ENCODE data around the gene MIOX.
A peak's percentile ranks its signal among the peaks of the same experiment; 100 is the strongest.

Gene MIOX

DNA sequence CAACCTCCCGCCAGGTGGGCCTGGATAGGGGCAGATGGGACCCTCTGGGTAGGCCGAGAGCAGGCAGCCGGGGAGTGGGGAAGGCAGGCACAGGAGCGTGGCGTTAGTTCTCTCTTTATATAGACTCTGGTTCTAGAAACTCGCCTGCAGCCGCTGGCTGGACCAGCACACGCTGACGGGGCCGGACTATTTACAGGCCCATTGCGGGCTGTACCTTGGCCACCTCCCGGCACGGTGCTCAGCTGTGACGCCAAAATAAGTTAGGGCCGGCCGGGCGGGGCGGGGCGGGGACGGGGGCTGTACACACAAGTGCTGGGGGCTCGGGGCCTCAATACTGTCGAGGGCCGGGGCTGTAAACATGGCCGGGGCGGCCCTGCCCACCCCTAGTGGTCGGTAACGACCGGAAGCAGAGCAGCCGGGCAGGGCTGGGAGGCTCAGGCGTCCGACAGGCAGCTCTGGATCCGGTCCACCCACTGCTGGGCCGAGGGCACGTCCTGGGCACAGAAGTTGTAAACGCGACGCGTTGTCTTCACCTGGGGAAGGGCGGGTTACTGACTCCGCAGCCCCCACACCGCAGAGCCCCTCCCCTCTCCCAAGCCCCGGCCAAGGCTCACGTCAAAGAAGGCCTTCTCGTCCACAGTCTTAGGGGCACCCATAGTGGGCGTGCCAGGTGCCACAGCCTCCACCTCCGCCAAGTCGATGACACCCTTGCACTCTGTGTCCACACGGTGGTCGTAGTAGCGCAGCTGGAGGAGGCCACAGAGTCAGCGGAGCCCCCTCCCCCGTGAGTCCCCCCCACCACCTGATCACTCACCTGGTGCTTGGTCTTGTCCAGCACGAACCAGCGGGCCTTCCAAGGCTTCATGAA lies 39.7 kb upstream of the MIOX start:
- DNase-seq (ENCODE audit: low spot score in 2 of 2) (no peak), ATAC-seq (no peak)
- peak overlapping the region; percentile 93 for H3K27ac Mint-ChIP-seq
- H3K36me3 Mint-ChIP-seq: peaks cover 96% of the 10 kb centered on the region
- no peak overlapping the region for H3K4me3 Mint-ChIP-seq
- no peaks in the 10 kb centered on the region for H3K9me3 Mint-ChIP-seq
- peaks cover 37% of the 10 kb centered on the region for H3K4me1 Mint-ChIP-seq

DNA sequence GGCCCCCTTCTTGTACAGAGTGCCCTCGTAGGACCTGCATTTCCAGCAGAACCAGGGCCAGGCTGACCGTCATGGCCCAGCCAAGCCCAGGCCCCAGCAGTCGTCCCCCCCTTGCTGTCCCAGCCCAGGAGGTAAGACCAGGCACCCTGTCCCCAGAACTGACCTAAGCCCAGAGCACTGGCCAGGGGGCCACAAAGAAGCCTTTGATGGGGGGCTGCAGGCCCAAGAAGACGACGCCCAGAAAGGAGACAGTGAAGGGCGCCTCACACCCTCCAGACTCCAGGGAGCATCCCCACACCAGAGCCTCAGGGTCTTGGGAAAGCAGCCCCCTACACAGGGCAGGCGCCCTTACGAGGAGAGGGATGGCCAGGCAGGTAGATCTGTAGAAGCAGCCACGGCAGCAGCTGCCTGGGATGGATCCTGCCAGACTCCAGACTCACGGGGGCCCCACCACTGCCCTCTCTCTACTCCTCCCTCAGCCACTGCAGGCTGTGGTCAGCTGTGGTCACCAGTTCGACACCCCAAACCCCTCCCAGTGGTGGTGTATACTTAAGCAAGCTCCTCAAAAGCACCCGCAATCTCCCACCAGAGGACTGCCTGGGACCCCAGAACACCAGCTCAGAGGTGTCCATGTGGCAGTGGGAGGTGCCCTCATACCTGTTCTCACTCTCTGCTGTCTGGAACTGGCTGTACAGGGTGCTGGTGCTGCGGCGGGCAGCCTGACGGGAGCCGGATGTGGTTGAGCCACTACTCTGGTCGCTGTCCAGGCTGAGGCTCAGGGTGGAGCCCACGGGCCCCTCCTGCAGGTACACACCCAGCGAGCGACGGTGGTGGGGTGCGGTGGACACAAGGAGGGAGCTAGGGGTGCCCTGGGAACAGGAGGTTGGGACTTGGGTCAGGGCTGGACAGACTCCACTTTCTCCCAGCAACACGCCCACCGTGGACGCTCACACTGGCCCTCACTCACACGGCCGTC lies 38.8 kb upstream of the MIOX start:
- no peaks in the 10 kb centered on the region for H3K9me3 Mint-ChIP-seq
- peaks cover 96% of the 10 kb centered on the region for H3K36me3 Mint-ChIP-seq
- H3K27ac Mint-ChIP-seq: peak overlapping the region; percentile 86
- ATAC-seq (no peak), DNase-seq (ENCODE audit: low spot score in 2 of 2) (no peak)
- peaks cover 41% of the 10 kb centered on the region for H3K4me1 Mint-ChIP-seq
- no peak overlapping the region for H3K4me3 Mint-ChIP-seq

DNA sequence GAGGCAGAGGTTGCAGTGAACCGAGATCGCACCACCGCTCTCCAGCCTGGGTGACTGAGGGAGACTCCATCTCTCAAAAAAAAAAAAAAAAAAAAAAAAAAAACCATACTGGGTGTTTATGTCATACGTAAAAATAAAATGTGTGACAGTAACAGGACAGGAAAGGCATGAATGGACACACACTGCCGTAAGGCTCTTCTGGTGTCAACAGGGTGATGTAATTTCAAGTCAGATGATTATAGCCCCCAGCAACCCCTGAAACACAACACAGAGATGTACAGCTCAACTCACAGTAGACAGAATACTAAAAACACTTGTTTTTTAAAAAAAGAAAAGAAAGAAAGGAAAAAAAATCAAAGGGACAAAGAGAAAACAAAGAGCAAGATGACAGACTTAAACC lies 34.0 kb upstream of the MIOX start:
- Mint-ChIP-seq H3K36me3 (peaks cover 88% of the 10 kb centered on the region), H3K4me1 (peaks cover 50% of the 10 kb centered on the region), H3K27ac (peak overlapping the region; percentile 94), H3K4me3 (peak overlapping the region; percentile 54), H3K9me3 (no peaks in the 10 kb centered on the region)
- no peak for DNase-seq (ENCODE audit: low spot score in 2 of 2)
- no peak for ATAC-seq

DNA sequence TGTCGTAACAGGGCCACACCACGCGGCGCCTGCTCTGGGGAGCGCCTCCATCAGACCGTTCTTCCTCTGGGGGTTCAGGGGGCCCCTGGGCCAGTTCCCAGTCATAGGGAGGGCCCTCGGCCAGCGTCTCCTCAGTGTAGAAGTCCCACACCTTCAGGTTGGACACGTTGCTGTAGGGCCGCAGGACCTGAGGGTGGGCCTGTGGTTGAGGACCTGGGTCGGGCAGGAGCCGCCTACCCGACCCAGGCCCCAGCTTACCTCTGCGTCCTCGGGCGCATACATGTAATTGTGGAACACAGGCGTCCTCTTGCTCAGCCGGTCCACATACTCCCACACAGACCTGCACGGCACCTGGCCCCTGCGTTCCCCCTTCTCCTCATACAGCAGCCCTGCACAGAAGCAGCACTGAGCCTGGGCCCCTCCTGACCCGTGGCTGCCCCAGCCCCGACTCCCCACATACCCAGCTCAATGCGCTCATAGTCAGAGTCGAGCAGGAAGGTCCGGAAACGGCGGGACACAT lies 32.0 kb upstream of the MIOX start:
- Mint-ChIP-seq H3K36me3 (peaks cover 85% of the 10 kb centered on the region), H3K4me3 (no peak overlapping the region), H3K27ac (peak overlapping the region; percentile 94), H3K9me3 (no peaks in the 10 kb centered on the region), H3K4me1 (peaks cover 43% of the 10 kb centered on the region)
- ATAC-seq (no peak), DNase-seq (ENCODE audit: low spot score in 2 of 2) (no peak)

DNA sequence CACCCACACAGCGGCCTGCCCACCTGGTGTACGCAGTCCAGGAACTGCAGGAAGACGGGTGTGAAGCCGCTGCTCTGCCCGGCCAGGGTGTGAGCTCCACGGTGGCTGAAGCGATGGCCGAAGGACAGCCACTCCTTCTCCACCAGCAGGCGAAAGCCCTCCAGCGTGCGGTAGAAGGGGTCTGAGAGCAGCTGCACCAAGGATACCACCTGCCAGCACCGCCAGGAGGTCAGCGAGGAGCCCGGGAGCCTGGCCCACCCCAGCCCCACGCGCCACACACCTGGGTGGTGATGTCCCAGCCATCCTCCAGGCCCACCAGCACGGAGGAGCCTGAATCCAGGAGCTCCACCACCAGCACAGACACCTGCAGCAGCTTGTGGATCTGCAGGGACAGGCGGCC lies 31.5 kb upstream of the MIOX start:
- Mint-ChIP-seq H3K4me3 (no peak overlapping the region), H3K27ac (peak overlapping the region; percentile 94), H3K9me3 (no peaks in the 10 kb centered on the region), H3K4me1 (peaks cover 40% of the 10 kb centered on the region), H3K36me3 (peaks cover 82% of the 10 kb centered on the region)
- ATAC-seq (no peak), DNase-seq (ENCODE audit: low spot score in 2 of 2) (no peak)

DNA sequence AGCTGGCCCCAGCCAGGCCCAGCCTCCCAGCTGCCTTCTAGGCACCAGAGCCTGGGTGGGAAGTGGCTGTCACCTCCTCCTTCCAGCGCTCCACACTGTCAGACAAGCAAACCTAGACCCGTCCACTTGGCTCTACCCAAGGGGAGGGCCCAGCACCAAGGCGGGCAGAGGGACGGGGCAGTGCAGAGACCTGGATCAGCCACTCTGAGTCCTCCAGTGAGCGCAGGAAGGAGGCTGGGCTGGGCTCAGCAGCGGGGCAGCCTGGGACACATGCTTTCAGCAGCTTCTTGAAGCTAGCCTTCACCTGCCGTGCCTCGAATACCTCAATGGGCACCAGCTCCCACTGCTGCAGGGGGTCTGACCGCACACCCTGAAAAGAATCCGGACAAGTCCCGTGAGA lies 30.6 kb upstream of the MIOX start:
- no peak for DNase-seq (ENCODE audit: low spot score in 2 of 2)
- H3K36me3 Mint-ChIP-seq: peaks cover 82% of the 10 kb centered on the region
- ATAC-seq: no peak
- H3K9me3 Mint-ChIP-seq: no peaks in the 10 kb centered on the region
- H3K4me3 Mint-ChIP-seq: no peak overlapping the region
- peaks cover 40% of the 10 kb centered on the region for H3K4me1 Mint-ChIP-seq
- peak overlapping the region; percentile 54 for H3K27ac Mint-ChIP-seq

DNA sequence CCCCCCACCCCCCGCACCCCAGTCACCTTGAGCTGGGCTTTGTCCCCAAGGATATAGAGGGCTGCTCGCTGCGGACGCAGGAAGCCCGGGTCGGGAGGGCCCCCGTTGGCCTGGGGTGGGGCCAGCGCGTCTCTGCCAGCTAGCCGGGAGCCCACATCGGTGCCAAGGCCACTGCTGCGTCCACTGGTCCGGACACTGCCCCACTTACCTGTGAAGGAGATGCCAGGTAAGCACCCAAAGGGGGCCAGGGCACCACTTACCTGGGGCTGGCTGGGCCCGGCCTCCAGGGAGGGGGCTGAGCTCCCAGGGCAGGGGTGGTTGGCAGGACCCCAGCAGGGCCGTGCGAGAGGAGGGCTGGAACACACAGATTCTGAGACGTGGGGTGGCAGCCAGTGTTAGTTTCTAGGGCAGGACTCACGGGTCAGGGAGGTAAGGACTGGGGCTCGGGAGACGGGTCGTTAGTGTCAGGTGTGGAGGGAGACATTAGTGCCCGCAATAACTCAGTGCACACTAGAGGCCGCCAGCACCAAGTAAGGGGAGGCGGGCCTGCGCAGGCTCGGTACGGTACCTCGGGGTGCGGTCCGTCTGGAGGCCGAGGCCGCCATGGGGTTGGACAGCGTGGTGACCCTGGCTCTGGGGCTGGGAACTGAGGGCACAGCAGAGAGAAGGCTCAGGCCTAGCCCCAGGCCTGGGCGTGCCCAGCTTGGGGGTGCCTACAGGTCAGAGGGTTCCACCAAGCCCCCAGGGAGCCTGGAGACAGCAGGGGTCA lies 30.0 kb upstream of the MIOX start:
- Mint-ChIP-seq H3K4me1 (peaks cover 40% of the 10 kb centered on the region), H3K27ac (peak overlapping the region; percentile 61), H3K9me3 (no peaks in the 10 kb centered on the region), H3K36me3 (peaks cover 78% of the 10 kb centered on the region), H3K4me3 (no peak overlapping the region)
- ATAC-seq: no peak
- no peak for DNase-seq (ENCODE audit: low spot score in 2 of 2)

DNA sequence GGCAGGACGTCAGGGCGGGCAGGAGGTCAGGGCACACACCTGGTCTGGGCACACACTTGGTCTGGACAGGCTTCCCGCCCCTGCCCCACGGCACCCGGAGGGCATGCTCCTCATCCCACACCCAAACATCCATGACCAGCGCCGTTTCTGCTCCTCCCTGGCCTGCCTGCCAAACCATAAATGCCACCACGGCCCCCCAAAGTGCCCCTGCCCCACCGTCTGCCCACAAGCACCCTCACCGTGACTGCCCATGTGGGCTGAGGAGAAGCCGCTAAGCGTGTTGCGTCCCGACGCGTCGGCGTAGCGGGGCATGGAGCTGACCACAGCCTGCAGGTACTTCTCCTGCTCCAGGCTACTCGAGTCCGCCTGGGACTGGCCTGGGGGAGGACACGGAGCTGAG lies 27.6 kb upstream of the MIOX start:
- peaks cover 24% of the 10 kb centered on the region for H3K4me1 Mint-ChIP-seq
- no peaks in the 10 kb centered on the region for H3K9me3 Mint-ChIP-seq
- no peak for DNase-seq (ENCODE audit: low spot score in 2 of 2)
- no peak overlapping the region for H3K4me3 Mint-ChIP-seq
- no peak overlapping the region for H3K27ac Mint-ChIP-seq
- H3K36me3 Mint-ChIP-seq: peaks cover 74% of the 10 kb centered on the region
- no peak for ATAC-seq

DNA sequence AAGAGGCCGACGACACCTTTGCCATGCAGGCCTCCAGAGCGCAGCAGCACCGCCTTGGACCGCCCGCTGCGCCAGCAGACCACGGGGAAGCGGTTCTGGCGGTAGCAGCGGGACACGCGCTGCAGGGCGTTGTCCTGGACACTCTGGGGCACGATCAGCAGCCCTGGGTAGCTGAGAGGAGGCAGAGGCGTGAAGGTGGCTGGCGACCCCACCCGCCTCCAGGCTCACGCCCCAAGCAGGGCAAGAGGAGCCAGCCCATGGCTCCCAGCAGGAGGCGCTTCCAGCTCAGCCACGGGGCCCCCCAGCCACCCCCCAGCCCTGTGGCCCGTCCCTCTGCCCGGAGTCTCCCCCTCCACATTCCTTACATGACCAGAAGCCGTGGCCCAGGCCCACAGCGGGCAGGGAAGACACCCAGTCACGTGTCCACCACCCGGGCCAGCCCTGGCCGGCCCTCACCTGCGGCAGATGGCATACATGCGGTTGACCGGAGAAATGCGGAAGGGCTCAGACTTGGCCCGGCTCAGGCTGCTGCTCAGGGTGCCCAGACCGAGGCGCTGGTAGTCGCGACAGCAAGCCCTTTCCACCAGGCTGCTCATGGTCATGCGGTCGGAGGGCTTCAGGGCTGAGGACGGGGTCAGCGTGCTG lies 27.0 kb upstream of the MIOX start:
- peaks cover 18% of the 10 kb centered on the region for H3K4me1 Mint-ChIP-seq
- H3K36me3 Mint-ChIP-seq: peaks cover 74% of the 10 kb centered on the region
- H3K27ac Mint-ChIP-seq: no peak overlapping the region
- H3K4me3 Mint-ChIP-seq: no peak overlapping the region
- H3K9me3 Mint-ChIP-seq: no peaks in the 10 kb centered on the region
- ATAC-seq: no peak
- DNase-seq (ENCODE audit: low spot score in 2 of 2): no peak

DNA sequence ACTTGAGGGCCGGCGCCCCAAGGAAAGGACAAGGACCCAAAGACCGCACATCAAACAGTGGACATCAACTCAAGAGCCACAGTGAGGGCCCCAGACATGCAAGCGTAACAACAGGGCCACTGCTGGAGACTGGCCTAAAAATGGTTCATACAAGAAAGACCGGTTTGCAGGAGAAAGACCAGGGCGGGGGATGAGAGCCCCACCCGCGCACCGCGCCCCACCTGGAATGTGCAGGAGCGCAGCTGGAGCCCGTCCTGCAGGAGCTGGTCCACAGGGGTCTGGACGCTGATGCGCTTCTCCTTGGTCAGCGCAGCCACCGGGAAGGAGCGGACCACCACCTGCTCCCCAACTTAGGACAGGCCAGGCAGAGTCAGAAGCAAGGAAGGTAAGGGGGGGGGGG lies 25.7 kb upstream of the MIOX start:
- Mint-ChIP-seq H3K4me3 (no peak overlapping the region), H3K36me3 (peaks cover 80% of the 10 kb centered on the region), H3K27ac (peak overlapping the region; percentile 76), H3K9me3 (no peaks in the 10 kb centered on the region), H3K4me1 (peaks cover 16% of the 10 kb centered on the region)
- DNase-seq (ENCODE audit: low spot score in 2 of 2): no peak
- no peak for ATAC-seq

DNA sequence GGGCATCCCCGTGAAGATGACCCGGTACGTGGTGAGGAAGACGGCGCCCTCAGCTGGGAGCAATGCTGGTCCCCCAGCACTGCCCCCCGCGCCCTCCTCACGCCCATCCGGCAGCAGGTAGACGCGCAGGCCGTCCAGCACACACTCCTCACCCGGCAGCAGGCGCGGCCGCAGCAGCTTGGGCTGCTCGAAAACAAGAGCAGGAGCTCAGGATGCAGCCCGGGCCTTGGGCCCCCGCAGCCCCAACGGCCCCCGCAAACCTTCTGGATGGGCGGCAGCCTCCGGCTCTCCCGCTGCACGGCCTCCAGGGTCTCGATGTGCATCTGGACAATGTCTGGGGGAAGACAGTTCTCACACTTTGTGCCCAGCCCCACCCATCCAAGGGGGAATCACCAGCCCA lies 25.1 kb upstream of the MIOX start:
- Mint-ChIP-seq H3K9me3 (no peaks in the 10 kb centered on the region), H3K27ac (peak overlapping the region; percentile 76), H3K36me3 (peaks cover 85% of the 10 kb centered on the region), H3K4me3 (no peak overlapping the region), H3K4me1 (peaks cover 22% of the 10 kb centered on the region)
- DNase-seq (ENCODE audit: low spot score in 2 of 2) (no peak), ATAC-seq (no peak)

DNA sequence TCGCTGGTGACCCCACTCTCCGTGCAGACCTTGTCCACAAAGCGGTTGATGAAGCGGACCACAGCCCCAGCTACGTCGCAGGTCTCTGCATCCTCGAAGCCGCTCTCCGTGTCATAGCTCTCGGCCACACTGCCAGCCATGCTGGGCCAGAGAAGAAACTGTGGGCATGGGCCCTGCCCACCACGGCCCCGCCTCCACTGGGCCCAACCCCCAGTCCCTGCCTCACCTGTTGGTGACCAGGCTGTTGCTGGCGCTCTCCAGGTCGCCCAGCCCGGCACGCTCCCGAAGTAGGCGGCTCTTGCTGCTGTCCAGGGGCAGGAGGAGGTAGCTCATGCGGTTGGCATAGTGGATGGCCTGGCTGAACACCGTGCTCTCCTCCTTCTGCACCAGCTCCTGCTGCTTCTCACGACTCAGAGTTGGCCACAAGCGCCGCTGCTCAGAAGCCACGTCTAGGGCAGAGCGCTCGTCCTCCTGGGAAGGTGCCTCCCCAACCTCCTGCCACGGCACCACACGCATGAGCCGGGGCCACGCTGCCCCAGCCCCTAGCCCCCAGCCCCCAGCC lies 24.6 kb upstream of the MIOX start:
- Mint-ChIP-seq H3K9me3 (no peaks in the 10 kb centered on the region), H3K36me3 (peaks cover 85% of the 10 kb centered on the region), H3K4me1 (peaks cover 24% of the 10 kb centered on the region), H3K4me3 (no peak overlapping the region), H3K27ac (no peak overlapping the region)
- ATAC-seq (no peak), DNase-seq (ENCODE audit: low spot score in 2 of 2) (no peak)

DNA sequence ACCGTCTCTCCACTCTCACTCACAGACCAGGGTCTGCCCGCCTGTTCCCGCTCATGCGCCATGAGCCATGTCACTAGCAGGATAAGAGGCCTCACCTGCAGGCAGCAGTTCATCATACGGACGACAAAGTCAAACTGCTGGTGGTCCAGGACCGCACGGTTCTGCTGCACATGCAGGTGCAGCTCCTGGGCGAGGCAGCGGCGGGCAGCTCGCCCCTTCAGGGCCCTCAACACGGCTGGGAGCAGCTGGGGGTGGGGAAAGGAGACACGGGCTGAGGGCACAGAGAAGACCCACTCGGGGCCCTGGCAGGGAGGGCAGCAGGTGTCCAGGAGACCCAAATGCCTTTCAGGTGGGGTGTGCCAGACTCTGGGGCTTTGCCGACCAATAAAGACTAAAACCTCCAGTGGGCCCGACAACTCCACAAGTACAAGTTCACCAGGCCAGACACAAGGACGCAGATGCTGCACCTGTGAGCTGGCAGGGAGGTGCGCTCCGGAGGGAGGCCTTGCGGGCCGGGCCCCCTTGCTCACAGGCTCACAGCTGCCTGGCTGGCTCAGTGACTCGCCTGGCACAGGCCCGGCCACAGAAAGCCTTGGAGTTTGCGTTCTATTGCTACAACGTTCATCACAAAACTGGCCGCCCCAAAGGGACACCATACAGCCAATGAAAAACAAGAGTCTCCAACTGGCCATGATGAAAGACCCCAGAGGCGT lies 23.3 kb upstream of the MIOX start:
- Mint-ChIP-seq H3K36me3 (peaks cover 78% of the 10 kb centered on the region), H3K27ac (peak overlapping the region; percentile 65), H3K4me3 (no peak overlapping the region), H3K4me1 (peaks cover 20% of the 10 kb centered on the region), H3K9me3 (no peaks in the 10 kb centered on the region)
- ATAC-seq (no peak), DNase-seq (ENCODE audit: low spot score in 2 of 2) (no peak)

DNA sequence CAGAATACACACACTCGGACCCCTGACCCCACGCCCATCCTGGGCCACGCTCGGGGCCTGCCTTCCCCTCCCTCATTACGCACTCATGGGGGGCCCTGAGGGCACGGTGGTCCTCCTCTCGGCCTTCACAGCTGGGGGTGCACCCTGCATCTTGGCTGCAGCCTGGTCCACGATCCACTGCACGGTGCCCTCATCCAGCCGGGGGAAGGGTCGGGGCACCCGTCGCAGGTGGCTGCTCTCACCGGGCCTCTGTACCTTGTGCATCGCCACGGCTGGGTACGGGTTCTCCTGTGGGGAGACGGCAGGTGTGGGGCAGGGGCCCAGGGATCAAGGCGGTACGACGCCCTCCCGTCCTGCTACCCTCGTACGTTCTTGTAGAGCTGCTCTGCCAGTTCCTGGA lies 22.2 kb upstream of the MIOX start:
- H3K9me3 Mint-ChIP-seq: no peaks in the 10 kb centered on the region
- DNase-seq (ENCODE audit: low spot score in 2 of 2) (no peak), ATAC-seq (no peak)
- H3K27ac Mint-ChIP-seq: no peak overlapping the region
- H3K4me1 Mint-ChIP-seq: peaks cover 26% of the 10 kb centered on the region
- H3K36me3 Mint-ChIP-seq: peaks cover 74% of the 10 kb centered on the region
- H3K4me3 Mint-ChIP-seq: no peak overlapping the region
